Measurements from ENCODE around the gene TBC1D5. TPM values are rescaled to one million over a fixed set of nuclear protein-coding genes. Genes with fewer than 3 reads are reported as not detected.

Gene TBC1D5
- total RNA-seq, 3 donors from 2014 or later (not counting 1 experiment from before 2014, with no cell fraction given), result 63.8 to 81.9 (median 74.9) TPM

DNA sequence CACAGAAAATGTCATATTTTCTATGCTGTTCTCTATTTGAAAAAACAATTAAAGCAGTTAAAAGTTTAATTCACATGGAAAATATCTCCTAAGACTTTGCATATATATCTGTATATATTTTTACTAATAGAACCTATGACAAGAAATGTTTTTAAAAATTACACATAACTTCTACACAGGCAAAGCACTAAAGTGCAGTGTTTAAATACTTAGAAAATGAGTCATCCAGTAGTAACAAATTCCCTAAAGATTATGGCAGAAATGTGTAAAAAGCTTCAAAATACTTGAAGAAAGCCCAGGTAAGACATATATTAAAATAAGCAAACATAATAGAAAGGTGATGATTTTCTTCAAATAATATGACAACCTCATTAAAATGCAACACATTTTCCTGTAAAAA, 236.6 kb downstream of the TBC1D5 start:
- Histone ChIP-seq H3K4me1 (ENCODE audit: control insufficient read depth, insufficient read depth, low read length) (no peaks in the 10 kb centered on the region), H3K27me3 (ENCODE audit: control insufficient read depth, insufficient read depth, low read length) (no peaks in the 10 kb centered on the region), H3K4me3 (ENCODE audit: low read length) (no peak overlapping the region), H3K27ac (ENCODE audit: low read length) (no peak overlapping the region), H3K9me3 (ENCODE audit: control insufficient read depth, insufficient read depth, low read length) (no peaks in the 10 kb centered on the region), H3K36me3 (ENCODE audit: control insufficient read depth, insufficient read depth, low read length) (no peaks in the 10 kb centered on the region)
- H3K27ac Mint-ChIP-seq, result no peak overlapping the region
- DNase-seq (no peak), ATAC-seq (no peak)
- H3K9me3 Mint-ChIP-seq, result no peaks in the 10 kb centered on the region
- TF ChIP-seq, protein P1, sequence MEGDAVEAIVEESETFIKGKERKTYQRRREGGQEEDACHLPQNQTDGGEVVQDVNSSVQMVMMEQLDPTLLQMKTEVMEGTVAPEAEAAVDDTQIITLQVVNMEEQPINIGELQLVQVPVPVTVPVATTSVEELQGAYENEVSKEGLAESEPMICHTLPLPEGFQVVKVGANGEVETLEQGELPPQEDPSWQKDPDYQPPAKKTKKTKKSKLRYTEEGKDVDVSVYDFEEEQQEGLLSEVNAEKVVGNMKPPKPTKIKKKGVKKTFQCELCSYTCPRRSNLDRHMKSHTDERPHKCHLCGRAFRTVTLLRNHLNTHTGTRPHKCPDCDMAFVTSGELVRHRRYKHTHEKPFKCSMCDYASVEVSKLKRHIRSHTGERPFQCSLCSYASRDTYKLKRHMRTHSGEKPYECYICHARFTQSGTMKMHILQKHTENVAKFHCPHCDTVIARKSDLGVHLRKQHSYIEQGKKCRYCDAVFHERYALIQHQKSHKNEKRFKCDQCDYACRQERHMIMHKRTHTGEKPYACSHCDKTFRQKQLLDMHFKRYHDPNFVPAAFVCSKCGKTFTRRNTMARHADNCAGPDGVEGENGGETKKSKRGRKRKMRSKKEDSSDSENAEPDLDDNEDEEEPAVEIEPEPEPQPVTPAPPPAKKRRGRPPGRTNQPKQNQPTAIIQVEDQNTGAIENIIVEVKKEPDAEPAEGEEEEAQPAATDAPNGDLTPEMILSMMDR (IDR thresholded peaks at IDR 0.05), result no peak
- no peaks in the 10 kb centered on the region for H3K36me3 Mint-ChIP-seq
- no peaks in the 10 kb centered on the region for H3K4me1 Mint-ChIP-seq
- intact Hi-C loops (cut with micrococcal nuclease), result no loop called here
- no peaks in the 10 kb centered on the region for H3K27me3 Mint-ChIP-seq (ENCODE audit: low read depth in 2 of 2)
- H3K4me3 Mint-ChIP-seq, result no peak overlapping the region

DNA sequence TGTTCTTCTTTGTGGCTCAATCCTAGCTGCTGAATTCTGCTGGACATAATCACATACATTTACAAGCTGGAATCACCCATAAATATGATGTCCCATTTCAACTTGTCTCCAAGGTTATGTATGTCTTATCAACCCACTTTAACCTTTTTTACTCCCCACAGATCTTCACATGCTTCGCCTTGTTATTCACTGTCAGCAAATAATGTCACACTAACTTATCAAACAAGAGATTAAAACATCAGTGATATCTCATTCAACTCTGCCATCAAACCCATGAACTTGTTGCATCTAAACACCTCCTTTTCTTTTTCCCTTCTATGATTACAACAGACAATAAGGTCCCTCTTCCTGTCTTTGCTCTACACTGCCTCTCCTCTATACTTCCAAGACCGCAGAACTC, 240.7 kb downstream of the TBC1D5 start:
- Histone ChIP-seq H3K4me1 (ENCODE audit: control insufficient read depth, insufficient read depth, low read length) (no peaks in the 10 kb centered on the region), H3K27me3 (ENCODE audit: control insufficient read depth, insufficient read depth, low read length) (no peaks in the 10 kb centered on the region), H3K36me3 (ENCODE audit: control insufficient read depth, insufficient read depth, low read length) (no peaks in the 10 kb centered on the region), H3K4me3 (ENCODE audit: low read length) (no peak overlapping the region), H3K9me3 (ENCODE audit: control insufficient read depth, insufficient read depth, low read length) (no peaks in the 10 kb centered on the region), H3K27ac (ENCODE audit: low read length) (no peak overlapping the region)
- 99% methylated on average over 2 of the region's 2 CpGs for WGBS (ENCODE audit: insufficient coverage)
- intact Hi-C loops (cut with micrococcal nuclease), result no loop called here
- no peaks in the 10 kb centered on the region for H3K27me3 Mint-ChIP-seq (ENCODE audit: low read depth in 2 of 2)
- no peaks in the 10 kb centered on the region for H3K36me3 Mint-ChIP-seq
- no peak overlapping the region for H3K27ac Mint-ChIP-seq
- no peak overlapping the region for H3K4me3 Mint-ChIP-seq
- peaks cover 5% of the 10 kb centered on the region in 2 donors for H3K4me1 Mint-ChIP-seq
- TF ChIP-seq, protein P1 (IDR thresholded peaks at IDR 0.05), result no peak
- no peaks in the 10 kb centered on the region for H3K9me3 Mint-ChIP-seq
- DNase-seq (no peak), ATAC-seq (no peak)

DNA sequence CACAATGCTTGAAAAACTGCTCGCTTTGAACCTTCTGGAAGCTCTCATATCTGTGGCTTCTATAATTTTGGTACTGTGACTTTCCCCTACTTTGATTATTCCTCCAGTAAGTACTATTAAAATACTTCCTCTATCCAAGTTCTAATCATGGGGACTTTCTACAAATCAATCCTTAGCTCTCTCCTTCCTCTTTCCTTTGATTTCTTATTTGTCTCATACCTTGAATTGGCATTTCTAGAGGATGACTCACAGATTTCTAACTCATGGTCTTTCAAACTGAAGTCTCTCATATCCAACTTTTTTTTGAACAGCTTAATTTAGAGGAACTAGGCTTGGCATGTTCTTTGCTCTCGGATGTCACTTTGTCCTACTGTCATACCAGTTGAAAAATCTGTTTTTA, 241.8 kb downstream of the TBC1D5 start:
- intact Hi-C loops (cut with micrococcal nuclease), result no loop called here
- no peak for DNase-seq
- no peaks in the 10 kb centered on the region for H3K36me3 ChIP-seq (ENCODE audit: control insufficient read depth, insufficient read depth, low read length)
- H3K9me3 Mint-ChIP-seq, result no peaks in the 10 kb centered on the region
- WGBS (ENCODE audit: insufficient coverage), result 94% methylated on average over 2 of the region's 2 CpGs
- H3K4me3 Mint-ChIP-seq, result no peak overlapping the region
- no peak overlapping the region for H3K27ac Mint-ChIP-seq
- no peak overlapping the region for H3K4me3 ChIP-seq (ENCODE audit: low read length)
- no peaks in the 10 kb centered on the region for H3K4me1 ChIP-seq (ENCODE audit: control insufficient read depth, insufficient read depth, low read length)
- no peak for ATAC-seq
- H3K27me3 Mint-ChIP-seq (ENCODE audit: low read depth in 2 of 2), result no peaks in the 10 kb centered on the region
- no peaks in the 10 kb centered on the region for H3K9me3 ChIP-seq (ENCODE audit: control insufficient read depth, insufficient read depth, low read length)
- peaks cover 5 to 10% of the 10 kb centered on the region in 2 donors for H3K4me1 Mint-ChIP-seq
- TF ChIP-seq, protein P1 (IDR thresholded peaks at IDR 0.05), result no peak
- H3K27me3 ChIP-seq (ENCODE audit: control insufficient read depth, insufficient read depth, low read length), result no peaks in the 10 kb centered on the region
- no peaks in the 10 kb centered on the region for H3K36me3 Mint-ChIP-seq
- H3K27ac ChIP-seq (ENCODE audit: low read length), result no peak overlapping the region

DNA sequence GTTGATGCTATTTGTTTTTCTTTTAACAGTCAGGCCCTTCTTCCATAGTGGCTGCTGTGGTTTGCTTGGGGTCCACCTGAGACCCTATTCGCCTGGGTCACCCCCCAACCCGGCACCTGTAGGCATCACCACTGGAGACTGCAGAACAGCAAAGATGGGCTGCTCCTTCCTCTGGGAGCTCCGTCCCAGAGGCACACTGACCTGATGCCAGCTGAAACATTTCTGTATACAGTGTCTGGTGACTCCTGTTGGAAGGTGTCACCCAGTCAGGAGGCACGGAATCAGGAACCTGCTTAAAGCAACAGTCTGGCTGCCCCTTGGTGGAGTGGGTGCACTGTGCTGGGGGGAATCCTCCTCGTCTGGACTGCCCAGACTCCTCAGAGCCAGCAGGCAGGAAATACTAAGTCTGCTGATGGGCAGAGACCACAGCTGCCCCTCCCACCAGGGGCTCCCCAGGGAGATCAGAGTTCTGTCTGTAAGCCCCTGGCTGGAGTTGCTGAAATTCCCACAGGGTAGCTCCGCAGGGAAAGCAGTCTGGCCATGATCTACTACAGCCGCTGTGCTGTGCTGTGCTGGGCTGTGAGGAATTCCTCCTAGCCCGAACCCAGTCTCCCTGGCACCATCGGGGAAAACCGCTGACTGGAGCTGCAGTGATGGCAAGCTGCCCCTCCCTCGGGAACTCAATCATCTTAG, 248.2 kb downstream of the TBC1D5 start:
- Histone ChIP-seq H3K27ac (ENCODE audit: low read length) (no peak overlapping the region), H3K36me3 (ENCODE audit: control insufficient read depth, insufficient read depth, low read length) (no peaks in the 10 kb centered on the region), H3K4me1 (ENCODE audit: control insufficient read depth, insufficient read depth, low read length) (no peaks in the 10 kb centered on the region), H3K9me3 (ENCODE audit: control insufficient read depth, insufficient read depth, low read length) (no peaks in the 10 kb centered on the region), H3K4me3 (ENCODE audit: low read length) (no peak overlapping the region), H3K27me3 (ENCODE audit: control insufficient read depth, insufficient read depth, low read length) (no peaks in the 10 kb centered on the region)
- 98% methylated on average over 11 of the region's 11 CpGs for WGBS (ENCODE audit: insufficient coverage)
- TF ChIP-seq, protein P1 (IDR thresholded peaks at IDR 0.05), result no peak
- DNase-seq (no peak), ATAC-seq (no peak)
- no peak overlapping the region for H3K27ac Mint-ChIP-seq
- intact Hi-C loops (cut with micrococcal nuclease), result no loop called here
- peaks cover 5 to 10% of the 10 kb centered on the region in 2 donors for H3K4me1 Mint-ChIP-seq
- peaks cover 8% of the 10 kb centered on the region for H3K36me3 Mint-ChIP-seq
- H3K9me3 Mint-ChIP-seq, result no peaks in the 10 kb centered on the region
- no peaks in the 10 kb centered on the region for H3K27me3 Mint-ChIP-seq (ENCODE audit: low read depth in 2 of 2)
- no peak overlapping the region for H3K4me3 Mint-ChIP-seq

All from natural killer cell (primary cell).